Fibroblast of upper back skin (primary cell): Measurements from ENCODE around the gene GRID2.
A peak's percentile ranks its signal among the peaks of the same experiment; 100 is the strongest.

ENCODE experiments used
- DNase-seq: peaks from one replicate; pipeline ENCODE4 v3.0.0-alpha.2; 2013

Gene GRID2

DNA sequence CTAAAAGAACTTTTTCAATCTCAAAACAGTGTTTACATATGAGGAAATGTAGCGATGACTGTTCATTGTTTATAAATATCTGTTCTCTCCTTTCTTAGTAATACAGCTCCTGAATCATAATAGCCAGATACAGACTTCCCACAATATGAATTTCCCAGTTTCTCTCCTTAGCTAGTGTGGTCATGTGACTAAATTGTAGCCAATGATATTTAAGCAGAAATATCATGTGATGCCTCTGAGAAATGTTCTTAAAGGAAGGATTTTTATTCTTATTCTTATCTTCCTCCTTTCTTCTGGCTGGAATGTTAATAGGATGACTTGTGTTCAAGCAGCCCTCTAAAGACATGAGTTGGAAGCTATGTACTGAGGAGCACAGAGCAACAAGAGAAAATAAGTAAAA is 1141.1 kb downstream of the GRID2 start:
- no peak for DNase-seq

DNA sequence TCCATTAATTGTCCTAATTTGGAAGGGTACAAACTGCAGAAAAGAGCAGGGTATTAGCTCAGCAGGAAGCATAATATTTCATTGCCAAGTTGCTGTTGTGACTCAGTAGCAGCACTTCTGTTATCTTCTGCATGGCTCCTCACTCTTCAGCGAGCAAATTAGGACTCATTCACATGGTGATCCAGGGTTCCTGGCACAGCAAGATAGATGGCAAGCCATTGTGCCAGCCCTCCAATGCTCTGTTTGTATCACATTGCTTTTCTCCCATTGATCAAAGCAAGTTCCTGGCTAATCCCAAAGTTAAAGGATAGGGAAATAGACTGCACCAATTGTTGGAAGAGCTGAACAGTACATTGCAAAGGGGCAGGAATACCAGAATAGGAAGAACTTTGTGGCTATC is 1142.3 kb downstream of the GRID2 start:
- no peak for DNase-seq

DNA sequence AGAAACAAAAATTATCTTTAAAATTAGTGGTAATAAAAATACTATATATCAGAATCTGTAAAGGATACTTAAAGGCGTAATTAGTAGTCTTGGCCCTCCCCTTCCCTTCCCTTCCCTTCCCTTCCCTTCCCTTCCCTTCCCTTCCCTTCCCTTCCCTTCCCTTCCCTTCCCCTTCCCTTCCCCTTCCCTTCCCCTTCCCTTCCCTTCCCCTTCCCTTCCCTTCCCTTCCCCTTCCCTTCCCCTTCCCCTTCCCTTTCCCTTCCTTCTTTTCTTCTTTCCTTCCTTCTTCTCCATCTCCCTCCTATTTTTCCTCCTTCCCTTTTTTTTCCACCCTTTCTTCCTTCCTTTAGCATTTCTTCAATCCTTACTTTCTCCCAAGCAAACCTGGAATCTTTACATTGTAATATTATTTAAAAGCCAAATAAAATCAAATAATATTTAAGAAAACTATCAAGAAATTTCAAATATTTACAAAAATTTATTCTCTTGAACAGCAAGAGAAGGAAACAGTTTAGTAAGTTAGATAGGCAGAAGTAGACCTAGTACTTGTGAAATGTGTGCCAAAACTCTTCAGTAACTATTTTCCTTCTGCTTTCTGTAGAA is 1145.0 kb downstream of the GRID2 start:
- no peak for DNase-seq

DNA sequence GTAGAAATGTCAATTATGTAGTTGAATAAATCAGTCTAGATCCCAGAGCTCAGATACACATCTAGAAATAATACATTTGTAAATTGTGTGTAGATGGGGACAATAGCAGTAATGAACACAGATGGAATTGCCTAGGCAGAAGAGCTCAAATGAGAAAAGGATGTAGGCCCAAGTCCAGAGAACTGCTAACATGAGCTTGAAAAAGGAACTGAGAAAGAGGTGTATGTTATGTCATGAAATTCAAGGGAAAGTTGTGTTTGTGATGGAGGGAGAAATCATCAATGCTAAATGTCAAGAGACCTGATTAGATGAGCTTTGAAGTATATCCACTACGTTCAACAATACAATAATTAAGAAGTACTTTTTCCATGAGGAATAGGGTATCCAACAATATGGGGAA is 1148.2 kb downstream of the GRID2 start:
- no peak for DNase-seq

DNA sequence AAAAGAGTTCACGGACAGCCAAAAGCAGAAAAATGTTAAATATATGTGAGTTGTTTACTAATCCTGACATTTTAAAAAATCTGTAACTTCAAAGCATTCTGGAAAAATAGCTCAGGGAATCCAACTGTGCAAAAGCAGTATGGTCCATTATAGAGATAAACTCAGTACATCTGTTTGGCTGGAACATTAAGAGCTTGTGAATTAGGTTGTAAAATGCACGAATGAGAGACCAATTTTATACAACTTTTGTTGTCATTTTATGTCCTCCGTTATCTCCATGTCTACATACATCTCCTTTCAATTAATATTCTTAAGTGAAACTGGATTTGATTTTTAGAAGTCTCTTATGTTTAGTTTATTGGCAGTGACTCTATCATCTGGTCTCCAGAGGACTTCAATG is 1157.8 kb downstream of the GRID2 start:
- DNase-seq = no peak

DNA sequence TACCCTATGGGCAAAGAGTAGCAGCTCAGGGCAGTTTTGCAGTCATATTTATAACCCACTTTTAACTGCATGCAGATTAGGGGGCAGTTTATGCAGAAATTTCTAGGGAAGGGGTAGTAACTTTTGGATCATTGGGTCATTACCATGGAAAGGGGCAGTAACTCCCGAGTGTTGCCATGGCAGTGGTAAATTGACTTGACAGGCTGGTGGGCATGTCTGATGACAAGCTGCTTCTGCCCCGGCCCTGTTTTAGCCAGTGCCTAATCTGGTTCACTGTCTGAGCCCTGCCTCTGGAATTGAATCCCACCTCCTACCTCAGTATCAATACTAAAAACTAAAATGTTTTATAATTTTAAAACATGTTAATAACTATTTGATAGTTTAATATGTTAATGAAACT is 1162.7 kb downstream of the GRID2 start:
- no peak for DNase-seq

DNA sequence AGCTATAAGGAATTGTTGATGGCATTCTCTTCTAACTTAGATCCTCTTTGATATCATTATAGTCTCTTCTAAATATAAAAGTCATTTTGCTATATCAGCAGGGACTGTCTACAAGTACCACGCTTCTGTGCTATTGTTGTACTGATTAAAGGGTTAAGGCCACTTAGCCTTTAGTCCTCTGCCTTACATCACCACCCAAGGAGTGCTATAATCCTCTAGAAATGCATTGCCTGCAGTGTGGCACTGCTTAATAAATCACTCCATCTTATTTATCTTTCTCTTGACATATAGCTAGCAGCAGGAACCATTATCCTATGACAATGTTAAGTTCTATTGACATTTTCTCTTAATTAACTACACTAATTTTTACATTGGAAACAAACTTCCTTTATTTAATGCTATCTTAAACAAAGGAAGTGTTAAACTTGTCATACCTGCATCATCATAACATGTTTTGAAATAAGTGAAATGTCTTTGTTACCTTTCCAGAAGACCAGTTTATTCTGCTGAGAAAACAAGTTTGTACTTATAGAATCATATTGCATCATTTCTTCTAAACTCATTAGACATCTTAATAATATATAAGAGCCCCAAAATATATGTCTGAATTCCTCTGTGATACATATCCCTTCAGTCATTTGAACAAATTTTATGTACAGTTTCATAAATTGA is 1163.9 kb downstream of the GRID2 start:
- DNase-seq = no peak

DNA sequence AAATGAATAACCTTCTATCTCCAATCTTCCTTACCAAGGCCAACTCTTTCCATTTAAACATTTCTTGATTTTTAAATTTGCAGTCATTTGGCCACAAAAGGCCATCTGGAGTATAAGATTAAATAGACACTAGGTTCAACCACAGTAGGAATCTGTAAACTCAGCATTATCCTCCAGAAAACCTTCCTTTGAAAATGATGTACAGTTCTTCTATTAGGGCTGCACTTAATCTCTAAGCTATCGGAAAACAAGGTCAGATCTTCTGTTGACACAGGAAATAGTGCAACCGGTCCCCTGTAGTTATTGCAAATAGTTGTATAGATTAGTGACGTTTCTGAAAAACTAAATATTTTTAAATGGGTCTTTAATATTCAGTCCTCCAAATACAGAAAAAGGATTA is 1165.8 kb downstream of the GRID2 start:
- no peak for DNase-seq

DNA sequence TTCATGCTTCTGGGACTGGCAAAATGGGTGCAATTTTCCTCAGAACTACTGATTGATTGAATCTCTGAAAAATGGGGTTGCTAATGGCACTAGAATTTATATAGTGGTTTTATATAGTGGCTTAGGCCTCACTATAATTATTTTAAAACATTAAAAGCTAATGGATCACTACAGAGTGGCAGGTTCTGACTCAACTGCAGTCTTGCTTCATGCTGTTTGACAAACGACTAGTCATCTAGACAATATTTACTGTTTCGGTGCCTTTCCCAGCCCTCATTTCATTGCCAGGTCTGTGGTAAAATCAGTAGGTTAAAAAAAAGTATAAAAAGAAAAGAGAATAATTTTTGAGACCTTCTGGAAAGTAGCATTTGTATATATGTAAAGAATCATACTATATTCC is 1172.0 kb downstream of the GRID2 start:
- DNase-seq = no peak

DNA sequence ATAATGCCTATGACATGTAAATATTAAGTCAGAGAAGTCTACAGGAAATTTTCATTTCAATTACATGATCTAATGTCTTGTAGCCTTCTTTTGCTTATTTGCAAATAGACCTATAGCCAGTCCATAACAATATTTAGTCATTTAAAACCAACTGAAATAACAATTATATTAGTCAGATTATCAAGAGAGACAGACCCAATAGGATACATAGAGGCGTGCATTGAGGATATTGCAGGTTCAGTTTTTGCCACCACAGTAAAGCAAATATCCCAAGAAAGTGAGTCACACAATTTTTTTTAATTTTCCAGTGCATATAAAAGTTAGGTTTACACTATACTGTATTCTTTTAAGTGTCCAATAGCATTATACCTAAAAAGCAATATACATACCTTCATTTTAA is 1175.0 kb downstream of the GRID2 start:
- no peak for DNase-seq

DNA sequence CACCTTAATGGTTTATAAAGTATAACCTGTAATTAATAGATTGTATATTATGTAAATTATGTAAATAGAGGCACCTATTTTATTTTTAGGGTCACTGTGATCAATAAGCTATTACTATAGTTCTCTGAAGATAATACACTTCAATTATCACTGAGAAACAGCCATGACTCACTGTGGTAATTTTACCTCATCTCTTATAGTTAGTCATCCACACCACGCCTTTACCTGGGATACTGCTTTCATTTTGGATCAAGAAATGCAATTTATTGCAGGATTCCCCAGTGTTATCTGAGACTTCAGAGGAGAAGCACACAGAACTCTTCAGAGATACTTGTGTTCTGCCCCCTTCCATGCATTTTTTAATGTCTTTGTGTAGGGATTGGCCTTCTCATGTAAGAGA is 1176.7 kb downstream of the GRID2 start:
- DNase-seq = no peak

DNA sequence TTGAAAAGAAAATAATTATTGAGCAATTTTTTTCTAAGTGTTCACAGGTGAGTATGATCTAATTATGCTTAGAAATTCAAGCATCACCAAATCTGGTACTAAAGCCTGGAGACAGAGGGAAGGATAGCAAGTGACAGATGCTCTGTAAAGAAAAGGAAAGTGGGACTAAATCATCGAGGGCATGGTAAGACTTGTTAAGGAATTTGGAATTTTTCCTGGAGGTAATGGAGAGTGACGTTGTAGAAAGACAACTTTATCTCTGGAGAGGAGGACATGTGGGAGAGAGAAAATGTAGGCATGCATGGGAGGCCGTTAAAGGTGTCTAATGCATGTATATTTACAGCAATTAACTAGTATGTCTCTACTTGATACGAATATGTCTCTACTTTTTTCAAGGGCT is 1191.6 kb downstream of the GRID2 start:
- no peak for DNase-seq

DNA sequence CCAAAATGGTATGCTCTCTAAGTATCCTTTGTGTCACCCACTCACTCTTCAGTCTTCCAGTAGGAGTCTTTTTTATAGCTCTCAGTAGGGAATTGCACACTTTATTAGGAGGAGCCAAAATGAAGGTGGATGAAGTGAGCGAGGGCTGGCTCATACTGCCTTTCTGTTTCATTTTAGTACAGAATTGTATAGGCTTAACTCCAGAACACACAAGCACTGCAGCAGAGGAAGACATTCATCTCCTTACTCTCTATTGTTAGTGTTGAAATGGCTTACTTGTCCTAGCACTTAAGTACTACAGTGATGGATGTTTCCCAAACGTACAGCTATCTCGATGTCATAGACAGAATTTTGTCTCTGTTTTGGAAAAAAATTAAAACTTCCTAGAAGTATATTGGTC is 1197.5 kb downstream of the GRID2 start:
- DNase-seq = no peak

DNA sequence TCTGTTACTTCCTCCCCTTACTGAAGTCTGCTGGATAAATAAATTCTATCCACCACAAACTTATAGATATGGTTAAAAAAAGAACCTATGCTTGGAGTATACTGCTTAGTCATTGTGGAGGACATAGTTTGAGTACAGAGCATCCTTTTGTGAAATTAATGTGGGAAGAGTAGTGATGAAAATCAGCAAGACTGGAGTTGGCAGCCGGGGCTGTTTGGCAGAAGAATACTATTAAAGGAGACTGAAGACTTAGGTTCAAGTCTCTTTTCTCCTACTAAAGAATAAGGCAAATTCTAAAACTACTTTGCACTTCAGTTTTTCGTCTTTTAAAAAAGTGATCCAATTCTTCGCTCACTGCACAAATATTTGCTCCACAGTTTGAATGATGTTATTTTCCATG is 1198.2 kb downstream of the GRID2 start:
- DNase-seq = peak; percentile 3

DNA sequence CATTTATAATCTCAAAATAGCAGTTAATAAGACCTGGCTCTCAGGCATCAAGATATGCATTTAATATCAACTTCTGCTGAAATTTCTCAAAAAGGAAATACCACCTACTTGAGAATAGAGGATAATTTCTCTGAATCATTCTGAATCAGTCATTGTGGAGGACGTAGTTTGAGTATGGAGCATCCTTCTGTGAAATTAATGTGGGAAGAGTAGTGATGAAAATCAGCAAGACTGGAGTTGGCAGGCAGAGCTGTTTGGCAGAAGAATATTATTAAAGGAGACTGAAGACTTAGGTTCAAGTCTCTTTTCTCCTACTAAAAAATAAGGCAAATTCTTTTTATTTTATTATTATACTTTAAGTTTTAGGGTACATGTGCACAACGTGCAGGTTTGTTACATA is 1199.2 kb downstream of the GRID2 start:
- DNase-seq = no peak

DNA sequence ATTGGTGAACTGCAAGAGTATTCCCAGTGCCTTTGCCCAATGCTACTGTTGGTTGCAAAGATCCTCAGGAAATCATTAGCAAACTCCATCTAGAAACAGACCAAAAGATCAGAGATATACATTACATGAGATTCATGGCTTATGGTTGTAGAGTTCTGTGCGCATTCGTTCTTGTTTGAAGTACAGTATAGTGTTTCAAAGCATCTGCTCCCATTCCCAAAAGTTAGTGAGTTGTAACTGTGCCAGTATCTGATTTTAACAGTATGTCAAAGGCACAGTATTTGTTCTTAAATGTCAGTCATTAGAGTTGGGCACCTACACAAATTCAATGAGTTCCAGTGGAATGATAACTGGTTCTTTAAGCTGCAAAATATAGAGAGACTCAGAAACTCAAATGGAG is 1210.1 kb downstream of the GRID2 start:
- no peak for DNase-seq

DNA sequence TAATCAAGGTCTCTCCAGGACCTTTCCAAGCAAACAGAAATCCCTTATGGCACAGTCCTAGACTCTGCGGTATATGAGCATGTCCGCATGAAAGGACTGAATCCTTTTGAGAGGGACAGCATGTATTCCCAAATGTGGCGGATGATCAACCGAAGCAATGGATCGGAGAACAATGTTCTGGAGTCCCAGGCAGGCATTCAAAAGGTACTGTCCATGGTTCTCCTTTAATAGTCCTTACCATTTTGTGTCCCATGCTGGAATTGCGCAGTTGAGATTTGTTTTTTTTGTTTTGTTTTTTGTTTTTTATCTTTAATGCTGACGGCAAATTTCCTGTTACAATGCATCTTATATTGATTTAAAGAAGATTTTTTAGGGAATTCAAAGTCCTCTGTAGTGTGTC is 1211.4 kb downstream of the GRID2 start:
- no peak for DNase-seq

DNA sequence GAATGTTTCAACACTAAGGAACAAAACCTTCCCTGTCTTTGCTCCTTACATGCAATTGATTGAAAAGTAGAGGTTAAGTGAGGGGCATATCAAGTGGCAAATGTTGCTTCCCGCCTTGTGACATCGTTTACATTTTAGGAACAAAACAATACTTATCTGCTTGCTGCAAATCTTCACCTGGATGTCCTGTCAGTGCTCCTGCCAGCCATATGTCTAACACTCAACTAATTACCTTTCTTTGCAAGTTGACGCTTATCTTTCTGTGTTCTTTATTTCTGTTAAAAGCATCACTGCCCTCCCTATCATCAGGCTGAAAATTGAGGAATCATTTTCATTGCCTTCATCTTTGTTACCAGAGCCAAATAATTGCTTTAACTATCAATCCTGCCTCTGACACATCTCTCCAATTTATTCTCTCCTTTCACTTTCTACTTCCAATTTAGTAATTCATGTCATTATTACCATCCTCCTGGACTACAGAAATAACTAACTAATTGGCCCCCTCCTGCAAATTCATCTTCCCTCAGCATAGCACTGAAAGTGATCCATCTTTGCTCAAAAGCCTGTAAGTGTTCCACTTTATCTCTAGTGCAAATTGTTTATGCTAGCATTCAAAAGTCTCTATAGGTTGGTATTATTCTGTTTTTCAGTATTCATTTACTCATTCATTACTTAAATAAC is 1226.1 kb downstream of the GRID2 start:
- no peak for DNase-seq

DNA sequence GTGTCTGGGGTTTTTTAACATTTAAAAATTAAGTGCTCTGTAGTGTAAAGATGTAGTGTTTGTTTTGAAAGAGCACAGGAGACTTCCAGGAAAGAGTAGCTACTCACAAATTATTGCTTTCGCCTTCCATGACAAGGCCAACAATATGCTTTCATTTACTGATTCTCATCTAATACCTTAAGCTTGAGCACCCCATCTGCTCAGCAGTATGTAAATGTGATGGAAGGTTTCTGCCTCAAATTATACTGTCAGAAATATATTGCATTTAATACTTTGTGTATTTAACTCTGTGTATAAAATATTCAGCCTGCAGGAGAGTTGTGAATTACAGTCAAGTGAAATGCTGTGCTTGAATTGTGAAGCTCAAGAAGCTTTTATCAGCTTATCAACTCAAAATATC is 1228.5 kb downstream of the GRID2 start:
- no peak for DNase-seq

DNA sequence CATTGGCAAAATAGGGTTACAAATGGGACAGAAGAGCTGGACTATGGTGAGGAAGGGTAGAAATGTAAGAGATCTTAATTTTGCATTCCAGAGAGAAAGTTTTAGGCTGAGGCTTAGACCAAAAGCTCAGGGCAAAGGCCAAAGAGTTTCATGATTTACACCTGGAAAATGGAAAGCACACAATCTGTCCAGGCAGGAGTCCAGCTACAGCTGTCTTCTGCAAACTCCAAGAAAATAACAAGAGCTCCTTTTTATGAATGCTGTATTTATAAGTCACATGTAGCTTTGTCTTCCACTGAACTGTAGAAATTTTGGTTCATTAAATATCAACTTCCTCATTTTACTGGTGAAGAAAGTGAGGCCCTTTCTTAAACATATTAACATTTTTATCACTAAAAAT is 1236.8 kb downstream of the GRID2 start:
- no peak for DNase-seq

DNA sequence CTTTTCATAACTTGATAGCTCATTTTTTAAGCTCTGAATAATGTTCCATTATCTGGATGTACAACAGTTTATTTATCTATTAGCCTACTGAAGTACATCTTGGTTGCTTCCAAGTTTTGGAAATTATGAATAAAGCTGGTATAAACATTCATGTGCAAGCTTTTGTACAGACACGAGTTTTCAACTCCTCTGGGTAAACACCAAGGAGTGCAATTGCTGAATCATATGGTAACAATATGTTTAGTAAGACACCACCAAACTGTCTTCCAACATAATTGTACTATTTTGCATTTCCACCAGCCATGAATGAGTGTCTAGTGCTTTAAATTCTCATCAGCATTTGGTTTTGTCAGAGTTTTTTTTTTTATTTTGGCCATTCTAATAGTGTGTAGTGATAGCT is 1258.1 kb downstream of the GRID2 start:
- no peak for DNase-seq

DNA sequence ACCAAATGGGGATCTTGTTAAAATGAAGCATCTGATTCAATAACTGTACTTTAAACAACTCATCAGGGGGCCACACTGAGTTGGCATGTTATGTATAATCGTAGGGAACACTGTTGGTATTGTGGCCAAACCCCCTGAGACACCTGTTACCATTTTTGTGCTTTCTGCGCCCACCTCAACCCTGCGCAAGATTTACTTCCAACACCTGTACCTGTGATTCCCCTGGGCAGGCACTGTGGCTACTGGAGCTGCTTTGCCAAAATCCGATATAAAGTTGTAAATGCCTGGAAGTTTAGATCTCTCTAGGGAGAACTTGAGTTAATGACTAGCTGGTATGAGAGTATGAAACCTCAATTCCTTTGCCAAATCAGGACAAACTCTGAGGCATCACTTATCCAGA is 1265.0 kb downstream of the GRID2 start:
- no peak for DNase-seq

DNA sequence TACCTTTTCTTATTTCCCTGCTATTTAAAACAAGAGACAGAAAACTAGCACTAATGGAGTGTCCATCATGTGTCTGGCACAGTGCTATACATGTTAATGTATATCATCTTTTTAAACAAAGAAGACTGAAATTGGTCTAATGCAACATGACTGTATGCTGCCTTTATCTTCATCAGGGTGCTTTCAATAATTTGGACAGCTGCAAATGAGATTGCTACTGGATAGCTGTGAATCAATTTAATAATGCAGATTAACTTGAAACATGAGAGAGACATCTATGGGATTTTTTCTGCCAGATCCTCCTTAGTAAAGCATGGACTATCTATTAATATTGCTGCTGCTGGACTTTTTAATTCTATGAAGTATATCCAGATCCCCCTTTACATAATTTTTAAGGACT is 1269.5 kb downstream of the GRID2 start:
- no peak for DNase-seq

DNA sequence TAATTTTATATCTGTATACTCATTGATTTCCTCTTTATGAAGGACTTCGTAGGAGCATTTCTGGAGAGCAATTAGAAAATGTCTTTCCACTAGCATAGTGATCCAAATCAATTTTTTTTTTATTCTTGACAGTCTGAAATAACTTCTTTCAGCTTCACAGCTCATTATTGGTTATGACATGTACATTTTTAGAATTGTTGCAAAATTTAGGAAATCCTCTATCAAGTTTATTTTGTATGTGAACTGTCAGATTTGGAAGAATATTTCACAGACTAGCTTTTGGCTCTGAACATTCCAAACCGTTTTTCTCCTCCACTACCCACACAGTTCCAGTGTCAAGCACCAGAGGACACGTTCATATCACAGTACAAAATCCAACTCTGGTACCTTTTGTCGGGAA is 1275.2 kb downstream of the GRID2 start:
- no peak for DNase-seq

DNA sequence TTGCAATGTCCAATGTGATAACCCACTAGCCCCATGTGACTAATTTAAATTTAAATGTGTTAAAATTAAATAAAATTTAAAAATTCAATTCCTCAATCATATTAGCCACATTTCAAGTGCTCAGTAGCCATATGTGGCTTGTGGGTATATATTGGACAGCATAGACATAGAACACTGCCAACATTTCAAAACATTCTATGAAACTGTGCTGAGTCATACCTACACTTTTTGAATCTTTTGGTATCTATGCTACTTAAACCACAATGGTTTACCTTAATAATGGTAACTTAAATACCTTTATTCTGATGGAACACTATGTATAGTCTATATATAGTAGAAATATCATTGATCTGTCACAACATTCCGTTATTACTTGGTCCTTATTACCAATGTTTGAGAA is 1301.4 kb downstream of the GRID2 start:
- no peak for DNase-seq
